Esophagus squamous epithelium (tissue), 5 donors: ENCODE data around the gene SPTLC3. TPM values are rescaled to one million over a fixed set of nuclear protein-coding genes. Genes with fewer than 3 reads are reported as not detected.

Source experiments
- DNase-seq: peaks from one replicate; lab custom pipeline; 2025; lab: John Stamatoyannopoulos, UW
- H3K27ac ChIP-seq, 4 donors: fragments of 200-600 bp; sonication (generic); one replicate each; pipeline ENCODE4 v1.5.1; 2016 to 2019; ENCODE audit warnings: mild to moderate bottlenecking in 1 of 4
- H3K27me3 ChIP-seq, 4 donors: fragments of 200-600 bp; sonication (generic); 1 replicate in 3 of 4; 2 replicates in 1 of 4; pipeline versions ENCODE4 v1.5.1 to v1.6.0; 2017 to 2021; ENCODE audit warnings: antibody characterized with exemption in 1 of 4
- H3K36me3 ChIP-seq, 3 donors: fragments of 200-600 bp; sonication (generic); one replicate each; pipeline ENCODE4 v1.5.1; 2016 to 2019
- H3K4me1 ChIP-seq, 3 donors: fragments of 200-600 bp; sonication (generic); one replicate each; pipeline ENCODE4 v1.5.1; 2017 to 2019
- H3K4me3 ChIP-seq, 4 donors: fragments of 200-600 bp; sonication (generic); 1 replicate in 3 of 4; 2 replicates in 1 of 4; pipeline ENCODE4 v1.5.1; 2016 to 2019; ENCODE audit warnings: mild to moderate bottlenecking in 2 of 4, moderate library complexity in 1 of 4
- H3K9me3 ChIP-seq, 3 donors: fragments of 200-600 bp; sonication (generic); one replicate each; pipeline ENCODE4 v1.5.1; 2016 to 2019
- POLR2A ChIP-seq, 4 donors: fragments of 450-650 bp; IDR thresholded peaks; one replicate each; pipeline ENCODE4 v1.6.1; 2017; ENCODE audit warnings: antibody characterized with exemption in 4 of 4, mild to moderate bottlenecking in 4 of 4, moderate library complexity in 3 of 4
- WGBS, 2 donors: methylation state at CpG; one replicate each; pipeline ENCODE4 v1.1.5; 2018; 5-methylcytosine and 5-hydroxymethylcytosine counted together
- intact Hi-C: fragments of 100-400 bp; cut with DNase I; formaldehyde crosslinking; loops from one replicate; pipeline ENCODE4 v1.15.0; 2022
- total RNA-seq, 4 donors: library from RNA; depleted of rRNA; stranded (reverse); fragments of >200 nt; gene quantifications; one replicate each; pipeline ENCODE4 v1.1.0, GENCODE V29; 2016
- TF ChIP-seq, protein P1 (sequence below), 6 experiments: fragments of 450-650 bp in 4 of 6; fragments of 200-600 bp in 2 of 6; sonication (generic) in 2 of 6; IDR thresholded peaks; one replicate each; pipeline ENCODE4 v1.5.1; 2016 to 2019; ENCODE audit warnings: antibody characterized with exemption in 6 of 6, mild to moderate bottlenecking in 4 of 6, moderate library complexity in 4 of 6
- donor health status: DM: yes; HTN: yes; CAD: no.

The SPTLC3 gene
- total RNA-seq, 4 donors from 2014 or later = 6.9 to 9.1 (median 7.3) TPM

DNA sequence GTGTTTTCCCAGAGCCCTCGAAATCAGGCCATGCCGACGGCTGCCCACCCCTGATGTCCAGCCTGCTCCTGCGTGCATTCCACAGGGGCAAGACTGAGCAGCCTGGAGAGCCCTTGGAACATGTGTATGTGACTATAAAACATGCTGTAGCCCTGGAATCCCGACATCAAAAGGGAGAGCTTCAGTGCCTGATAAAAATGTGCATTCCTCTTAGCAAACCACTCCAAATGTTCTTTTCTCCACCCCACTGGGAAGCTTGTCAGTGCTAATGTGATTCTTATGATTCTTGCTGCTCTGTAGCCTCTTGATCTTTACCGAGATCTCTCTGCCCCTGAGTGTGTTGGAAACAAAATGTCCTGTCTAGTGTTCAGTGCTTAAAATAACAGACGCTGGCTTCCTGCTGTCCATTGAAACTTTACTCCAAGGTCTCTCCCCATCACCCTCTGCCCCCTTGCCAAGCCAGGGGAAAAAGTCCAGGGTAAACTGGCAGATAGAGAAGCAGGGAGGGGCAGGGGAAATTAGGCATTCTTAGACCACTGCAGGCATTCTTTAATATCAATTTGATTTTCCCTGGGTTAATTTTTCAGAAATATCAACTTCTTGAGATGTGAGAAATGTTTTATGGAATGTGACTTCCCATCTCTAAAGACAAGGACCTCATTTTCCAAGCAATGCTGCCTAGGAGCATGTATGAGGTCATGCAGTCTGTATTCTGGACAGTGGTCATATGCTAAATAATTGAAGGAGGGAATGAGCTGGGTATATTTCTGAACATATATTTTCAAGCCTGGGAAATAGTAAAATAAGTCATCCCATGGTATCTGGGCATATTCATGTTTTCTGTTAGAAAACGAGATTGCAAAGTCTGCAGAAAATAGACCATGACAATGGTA is 138.5 kb downstream of the SPTLC3 start:
- 53 to 58% methylated on average over 3 to 6 of the region's 8 CpGs for WGBS, 2 donors
- H3K9me3 ChIP-seq = no peaks in the 10 kb centered on the region
- H3K4me3 ChIP-seq = no peak overlapping the region
- peaks cover 0 to 5% (median 0%) of the 10 kb centered on the region in 3 donors for H3K4me1 ChIP-seq
- TF ChIP-seq, protein P1, sequence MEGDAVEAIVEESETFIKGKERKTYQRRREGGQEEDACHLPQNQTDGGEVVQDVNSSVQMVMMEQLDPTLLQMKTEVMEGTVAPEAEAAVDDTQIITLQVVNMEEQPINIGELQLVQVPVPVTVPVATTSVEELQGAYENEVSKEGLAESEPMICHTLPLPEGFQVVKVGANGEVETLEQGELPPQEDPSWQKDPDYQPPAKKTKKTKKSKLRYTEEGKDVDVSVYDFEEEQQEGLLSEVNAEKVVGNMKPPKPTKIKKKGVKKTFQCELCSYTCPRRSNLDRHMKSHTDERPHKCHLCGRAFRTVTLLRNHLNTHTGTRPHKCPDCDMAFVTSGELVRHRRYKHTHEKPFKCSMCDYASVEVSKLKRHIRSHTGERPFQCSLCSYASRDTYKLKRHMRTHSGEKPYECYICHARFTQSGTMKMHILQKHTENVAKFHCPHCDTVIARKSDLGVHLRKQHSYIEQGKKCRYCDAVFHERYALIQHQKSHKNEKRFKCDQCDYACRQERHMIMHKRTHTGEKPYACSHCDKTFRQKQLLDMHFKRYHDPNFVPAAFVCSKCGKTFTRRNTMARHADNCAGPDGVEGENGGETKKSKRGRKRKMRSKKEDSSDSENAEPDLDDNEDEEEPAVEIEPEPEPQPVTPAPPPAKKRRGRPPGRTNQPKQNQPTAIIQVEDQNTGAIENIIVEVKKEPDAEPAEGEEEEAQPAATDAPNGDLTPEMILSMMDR (IDR thresholded peaks at IDR 0.05) = no peak
- TF ChIP-seq POLR2A (IDR thresholded peaks at IDR 0.05) = no peak
- no peak for DNase-seq
- no peaks in the 10 kb centered on the region for H3K36me3 ChIP-seq
- no peaks in the 10 kb centered on the region for H3K27me3 ChIP-seq
- peak overlapping the region in 2 of 4 donors; percentile 28 to 49 for H3K27ac ChIP-seq
- intact Hi-C loops = no loop called here

DNA sequence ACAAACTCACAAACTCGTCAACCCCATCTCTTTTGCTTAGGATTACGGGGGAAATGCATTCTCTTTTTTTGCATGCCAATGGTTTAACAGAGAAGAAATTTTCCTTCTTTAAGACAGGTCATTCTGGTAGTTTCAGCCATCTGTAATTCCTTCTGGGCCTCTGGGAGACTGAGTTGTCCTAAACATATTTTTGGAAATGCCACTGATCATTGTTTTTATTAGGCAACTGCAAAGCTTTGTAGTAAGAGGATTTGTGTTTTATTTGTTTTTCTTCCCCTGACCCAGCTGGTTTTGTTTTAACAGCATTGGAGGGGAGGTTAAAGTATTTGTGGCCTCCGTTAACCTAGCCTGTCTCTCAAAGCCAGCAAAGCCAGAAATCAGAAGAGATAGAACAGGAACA is 139.2 kb downstream of the SPTLC3 start:
- Histone ChIP-seq H3K27ac (peak overlapping the region in 1 of 4 donors; percentile 46), H3K9me3 (no peaks in the 10 kb centered on the region), H3K4me1 (peaks cover 0 to 5% (median 0%) of the 10 kb centered on the region in 3 donors), H3K36me3 (no peaks in the 10 kb centered on the region), H3K27me3 (no peaks in the 10 kb centered on the region), H3K4me3 (no peak overlapping the region)
- TF ChIP-seq, protein P1 (IDR thresholded peaks at IDR 0.05) = no peak
- no peak for TF ChIP-seq POLR2A (IDR thresholded peaks at IDR 0.05)
- intact Hi-C loops = no loop called here
- no peak for DNase-seq
- 76 to 89% methylated on average over 3 of the region's 3 CpGs for WGBS, 2 donors

DNA sequence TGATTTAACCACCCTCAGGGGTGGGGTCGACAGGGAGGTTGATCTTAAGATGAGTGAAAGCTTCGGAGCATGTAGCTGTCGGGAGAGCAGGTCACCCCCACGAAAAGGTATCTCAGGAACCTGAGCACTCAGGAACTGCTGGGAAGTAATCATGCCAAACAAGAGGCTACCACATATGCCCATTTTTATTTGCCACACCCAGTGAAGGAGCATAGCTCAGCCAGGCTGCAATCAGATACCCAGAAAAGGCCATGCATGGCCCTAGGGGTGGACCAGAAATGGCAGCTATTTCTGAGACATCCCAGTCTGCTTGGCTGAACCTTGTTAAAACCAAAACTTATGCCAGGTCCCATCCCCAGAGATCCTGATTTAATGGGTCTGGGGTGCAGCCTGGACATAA is 139.6 kb downstream of the SPTLC3 start:
- TF ChIP-seq, protein P1 (IDR thresholded peaks at IDR 0.05) = no peak
- no peak for TF ChIP-seq POLR2A (IDR thresholded peaks at IDR 0.05)
- intact Hi-C loops = no loop called here
- Histone ChIP-seq H3K36me3 (no peaks in the 10 kb centered on the region), H3K27ac (peak overlapping the region in 1 of 4 donors; percentile 21), H3K27me3 (no peaks in the 10 kb centered on the region), H3K9me3 (no peaks in the 10 kb centered on the region), H3K4me1 (peaks cover 0 to 5% (median 0%) of the 10 kb centered on the region in 3 donors), H3K4me3 (no peak overlapping the region)
- DNase-seq = no peak
- WGBS, 2 donors = 52 to 100% methylated on average over 1 to 3 of the region's 4 CpGs

DNA sequence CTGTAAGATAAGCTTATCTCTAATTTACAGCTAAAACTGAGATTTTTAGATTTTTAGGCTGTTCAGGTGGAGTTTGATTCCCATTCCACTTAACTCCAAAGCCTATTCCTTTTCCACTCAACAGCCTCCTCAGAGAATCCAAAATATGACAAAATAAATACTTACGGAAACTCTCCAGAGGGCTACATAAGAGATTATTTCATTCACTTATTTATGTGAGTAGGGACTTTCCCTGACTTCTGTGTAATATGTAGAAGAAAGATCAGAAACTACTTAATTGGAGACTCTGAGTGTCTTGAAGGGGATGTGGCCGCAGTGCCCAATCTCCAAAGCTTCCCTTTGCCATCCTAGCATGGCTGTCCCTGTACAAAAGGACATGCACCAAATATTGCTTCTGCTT is 140.2 kb downstream of the SPTLC3 start:
- Histone ChIP-seq H3K27ac (no peak overlapping the region), H3K36me3 (peaks cover 0 to 6% (median 0%) of the 10 kb centered on the region in 3 donors), H3K4me1 (peaks cover 0 to 5% (median 0%) of the 10 kb centered on the region in 3 donors), H3K27me3 (no peaks in the 10 kb centered on the region), H3K4me3 (no peak overlapping the region), H3K9me3 (no peaks in the 10 kb centered on the region)
- 86 to 89% methylated on average over 2 of the region's 2 CpGs for WGBS, 2 donors
- intact Hi-C loops = no loop called here
- DNase-seq = no peak
- TF ChIP-seq, protein P1 (IDR thresholded peaks at IDR 0.05) = no peak
- no peak for TF ChIP-seq POLR2A (IDR thresholded peaks at IDR 0.05)
